GM21447 (cell line): ENCODE data around the gene KCNK10.
"Not testable (repeated sequence)": the region's sequence is repeated elsewhere in the genome, so short reads cannot be mapped to it uniquely, and the experiment has no call there.

ENCODE experiments used
- ATAC-seq: cut with Tn5 transposase; IDR thresholded peaks from one replicate; pipeline ENCODE4 v1.9.1; 2021; ENCODE audit not compliant: unreplicated experiment

KCNK10 gene

DNA sequence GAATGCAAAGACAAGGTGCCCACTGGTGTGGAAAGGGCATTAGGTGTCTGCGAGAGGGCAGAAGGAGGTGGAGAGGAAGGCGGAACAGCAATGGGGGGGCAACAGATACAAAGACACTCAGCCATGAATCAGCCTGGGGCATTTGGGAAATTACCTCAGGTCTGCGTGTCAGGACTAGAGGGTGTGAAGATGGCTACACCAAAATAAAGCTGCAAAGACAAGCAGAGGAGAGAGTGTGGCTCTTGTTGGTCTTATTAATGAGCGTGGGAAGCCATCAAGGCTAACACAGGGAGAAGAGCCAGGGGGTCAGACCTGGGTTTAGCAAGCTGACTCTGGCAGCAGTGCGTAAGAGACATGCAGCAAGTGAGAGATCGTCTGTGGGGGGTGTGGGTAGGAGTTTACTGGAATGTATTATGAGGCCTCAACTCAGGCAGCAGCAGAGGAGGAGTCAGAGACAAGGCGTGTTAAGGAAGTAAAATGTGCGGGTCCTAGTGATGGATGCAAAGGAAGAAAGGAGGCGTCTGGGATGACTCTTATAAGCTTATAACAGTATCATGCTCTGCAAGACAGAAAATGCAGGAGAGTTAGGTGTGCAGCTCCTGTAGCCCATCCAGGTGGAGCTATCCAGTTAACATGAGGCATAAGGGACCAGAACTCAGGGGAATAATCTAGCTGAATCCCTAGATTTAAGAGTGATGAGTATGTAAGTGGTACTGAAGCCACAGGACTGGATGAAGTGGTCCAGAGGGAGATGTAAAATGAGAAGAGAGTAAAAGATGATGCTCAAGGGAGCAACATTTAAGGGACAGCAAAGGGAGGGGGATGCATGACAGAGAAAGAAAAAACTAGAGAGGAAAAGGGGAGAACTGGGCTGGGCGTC lies 50.4 kb downstream of the KCNK10 start:
- no peak for ATAC-seq

DNA sequence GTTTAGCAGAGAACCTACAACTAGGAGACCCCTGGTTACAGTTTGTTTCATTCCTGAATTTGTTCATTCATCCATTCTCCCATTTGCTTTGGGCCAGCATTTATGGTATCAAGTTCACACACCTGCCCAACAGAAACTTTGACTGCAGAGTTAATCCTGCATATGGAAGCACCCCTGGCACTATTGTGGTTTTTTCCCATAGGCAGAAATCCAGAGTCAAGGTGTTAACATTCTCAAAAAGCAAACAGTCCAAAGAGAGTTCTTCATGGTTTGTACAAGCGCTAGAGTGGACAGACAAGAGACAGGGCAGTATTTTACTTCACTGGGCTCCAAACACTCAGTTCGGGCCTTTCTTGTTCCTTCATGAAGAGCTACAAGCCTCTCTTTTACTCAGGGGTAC lies 51.9 kb downstream of the KCNK10 start:
- no peak for ATAC-seq

DNA sequence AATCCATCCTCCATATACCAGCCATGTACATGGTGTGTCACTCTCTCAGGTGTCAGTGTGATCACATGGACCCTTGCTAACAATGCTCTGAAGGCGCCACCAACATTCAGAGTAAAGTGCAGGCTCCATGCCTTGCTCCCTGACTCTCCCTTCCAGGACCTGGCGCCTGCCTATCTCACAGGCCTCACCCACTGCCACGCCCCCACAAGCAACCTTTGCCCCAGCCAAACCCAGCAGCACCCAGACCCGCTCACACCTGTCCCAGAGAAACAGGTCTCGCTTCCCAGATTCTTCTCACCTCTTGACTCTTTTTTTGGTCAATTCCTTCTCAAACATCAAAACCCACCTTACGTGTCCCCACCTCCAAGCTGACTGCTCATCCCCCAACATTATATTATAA lies 52.3 kb downstream of the KCNK10 start:
- no peak for ATAC-seq

DNA sequence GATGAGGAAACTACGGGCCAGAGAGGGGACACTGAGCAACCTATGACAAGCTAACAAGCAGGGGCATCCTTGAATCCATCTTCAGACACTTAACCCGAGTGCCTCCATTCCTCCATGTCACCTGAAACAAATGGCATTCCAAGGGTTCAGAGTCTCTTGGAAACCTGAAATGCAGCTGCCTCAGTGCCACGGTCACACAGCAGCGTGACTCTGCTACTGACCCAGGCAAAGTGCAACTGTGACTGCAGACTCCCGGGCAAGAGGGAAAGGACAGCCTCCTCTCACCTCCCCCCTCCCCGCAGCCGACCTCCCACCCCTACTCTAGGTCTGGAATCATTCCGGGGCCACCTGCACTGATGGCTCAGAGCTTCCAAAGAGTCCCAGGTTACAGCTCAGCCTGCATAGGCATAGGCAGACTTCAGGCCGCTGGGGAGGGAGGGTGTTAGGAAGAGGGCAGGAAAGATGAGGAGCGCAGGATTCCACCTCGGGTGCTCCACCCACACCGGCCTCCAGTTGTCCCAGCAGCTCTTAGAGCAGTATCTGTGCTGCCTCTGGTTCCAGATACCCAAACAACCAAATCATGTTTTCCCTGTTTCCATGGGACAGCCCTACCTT lies 53.2 kb downstream of the KCNK10 start:
- ATAC-seq = no peak

DNA sequence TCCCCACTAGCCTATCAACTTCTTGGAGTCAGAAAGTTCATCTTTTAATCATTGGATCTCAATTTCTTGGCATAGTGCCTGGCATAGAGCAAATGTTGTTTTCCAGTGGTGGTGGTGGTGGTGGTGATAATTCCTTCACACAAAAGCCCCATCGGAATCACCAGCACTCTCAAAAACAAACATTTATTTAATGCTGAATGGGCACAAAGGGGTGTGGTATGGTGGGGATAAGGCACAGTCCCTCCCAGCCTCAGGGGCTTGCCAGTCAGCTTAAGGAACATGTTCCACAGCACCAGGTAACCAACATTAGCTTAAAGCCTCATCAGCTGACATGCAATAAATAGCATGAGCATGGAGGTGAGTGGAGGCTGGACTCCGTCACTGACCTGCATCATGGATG lies 56.6 kb downstream of the KCNK10 start:
- no peak for ATAC-seq

DNA sequence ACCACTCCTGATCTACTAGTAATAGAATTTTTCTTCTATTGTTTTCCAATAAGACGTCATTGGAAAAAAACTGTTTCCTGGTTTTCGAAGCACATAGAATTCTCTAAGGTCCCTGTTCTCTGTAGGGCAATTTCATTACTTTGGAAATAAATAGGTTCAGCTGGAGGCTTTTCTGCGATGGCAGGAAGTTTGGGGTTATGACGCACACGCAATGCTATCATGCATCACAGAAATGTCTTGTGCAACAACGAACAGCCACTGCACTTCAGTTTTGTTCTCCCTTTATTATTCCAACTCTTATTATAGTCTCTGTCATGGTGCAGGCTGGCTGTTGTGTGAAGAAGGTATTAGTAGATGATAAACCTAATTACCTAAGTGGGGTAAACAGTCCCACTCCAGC lies 59.0 kb downstream of the KCNK10 start:
- ATAC-seq = no peak

DNA sequence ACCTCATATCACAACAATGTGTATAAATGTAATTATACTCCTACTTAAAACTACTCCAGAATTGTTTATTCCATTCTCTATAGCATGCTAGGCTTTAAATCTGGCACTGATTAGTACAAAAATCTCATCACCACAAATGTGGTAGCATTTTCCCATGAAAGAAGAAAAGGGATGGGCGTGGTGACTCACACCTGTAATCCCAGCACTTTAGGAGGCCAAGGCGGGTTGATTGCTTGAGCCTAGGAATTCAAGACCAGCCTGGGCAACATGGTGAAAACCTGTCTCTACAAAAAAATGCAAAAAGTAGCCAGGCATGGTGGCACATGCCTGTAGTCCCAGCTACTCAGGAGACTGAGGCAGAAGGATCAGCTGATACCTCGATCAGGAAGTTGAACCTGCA lies 61.8 kb downstream of the KCNK10 start:
- ATAC-seq = not testable (repeated sequence)

DNA sequence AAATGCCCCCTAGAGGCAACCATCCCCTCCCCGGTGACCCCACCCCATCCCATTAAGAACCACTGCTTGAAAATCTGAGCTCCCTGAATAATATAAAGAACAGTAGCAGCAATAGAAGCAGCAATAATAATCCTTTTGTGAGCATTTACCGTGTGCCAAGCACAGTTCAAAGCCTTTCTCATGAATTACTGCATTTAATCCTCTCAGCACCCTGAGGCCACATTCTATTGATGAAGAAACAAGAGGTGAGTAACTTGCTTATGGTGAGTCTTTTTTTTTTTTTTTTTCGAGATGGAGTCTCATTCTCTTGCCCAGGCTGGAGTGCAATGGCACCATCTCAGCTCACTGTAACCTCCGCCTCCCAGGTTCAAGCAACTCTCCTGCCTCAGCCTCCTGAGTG lies 65.0 kb downstream of the KCNK10 start:
- no peak for ATAC-seq

DNA sequence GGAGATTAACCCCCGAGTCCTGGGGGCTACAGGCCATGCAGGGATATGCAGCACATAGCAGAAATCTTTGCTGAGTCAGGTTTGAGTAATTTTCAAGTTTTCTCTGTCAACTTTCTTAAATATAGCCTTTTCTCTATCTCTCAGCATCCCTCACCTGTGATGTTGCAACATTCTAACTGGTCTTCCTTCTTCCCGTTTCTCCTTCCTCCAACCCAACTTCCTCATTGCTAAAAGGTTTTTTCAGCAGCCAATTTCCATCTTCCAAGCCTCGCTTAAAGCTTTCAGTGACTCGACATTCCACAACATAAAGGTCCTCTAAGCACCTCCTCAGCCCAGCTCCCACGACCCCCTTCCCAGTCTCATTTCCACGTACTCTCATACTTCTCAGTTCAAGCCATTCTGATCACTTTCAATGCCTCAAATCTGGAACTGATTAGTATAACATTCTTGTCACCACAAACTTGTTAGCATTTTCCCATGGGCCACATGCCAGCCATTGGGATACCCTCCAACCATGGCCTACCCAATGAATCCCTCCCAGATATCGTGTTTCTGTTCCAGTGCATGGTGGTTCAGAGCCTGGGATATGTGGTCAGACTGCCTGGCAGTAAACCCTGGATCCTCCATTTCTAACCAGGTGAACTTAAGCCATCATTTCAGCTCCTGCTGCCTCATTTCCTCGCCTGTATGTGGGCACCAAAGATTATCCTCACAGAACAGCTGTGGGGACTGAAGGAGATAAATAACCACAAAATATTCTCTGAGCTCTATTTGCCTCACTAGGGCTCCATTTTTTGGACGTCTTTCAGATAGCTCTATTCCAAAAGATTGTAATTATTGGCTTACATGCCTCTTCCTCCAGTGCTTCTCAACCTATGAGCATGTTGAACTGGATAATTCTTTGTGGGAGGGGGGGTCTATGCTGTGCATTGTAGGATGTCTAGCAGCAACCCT lies 65.8 kb downstream of the KCNK10 start:
- no peak for ATAC-seq

DNA sequence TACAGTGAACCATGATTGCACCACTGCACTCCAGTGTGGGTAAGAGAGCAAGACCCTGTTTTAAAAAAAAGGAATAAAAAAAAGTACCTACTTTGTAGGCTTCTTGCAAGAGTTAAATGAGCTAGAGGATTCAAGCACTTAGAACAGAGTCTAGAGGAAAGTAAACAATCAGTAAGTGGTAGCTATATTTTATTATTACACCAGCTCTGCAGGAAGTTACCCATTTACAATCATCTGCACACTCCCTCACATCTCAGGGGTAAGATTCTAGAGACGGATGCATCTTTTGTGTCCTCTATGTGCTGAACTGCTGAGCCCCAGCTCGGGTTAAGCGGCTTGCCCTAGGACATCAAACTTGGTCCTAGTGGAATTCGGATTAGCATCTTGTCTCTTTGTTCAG lies 67.3 kb downstream of the KCNK10 start:
- ATAC-seq = no peak

DNA sequence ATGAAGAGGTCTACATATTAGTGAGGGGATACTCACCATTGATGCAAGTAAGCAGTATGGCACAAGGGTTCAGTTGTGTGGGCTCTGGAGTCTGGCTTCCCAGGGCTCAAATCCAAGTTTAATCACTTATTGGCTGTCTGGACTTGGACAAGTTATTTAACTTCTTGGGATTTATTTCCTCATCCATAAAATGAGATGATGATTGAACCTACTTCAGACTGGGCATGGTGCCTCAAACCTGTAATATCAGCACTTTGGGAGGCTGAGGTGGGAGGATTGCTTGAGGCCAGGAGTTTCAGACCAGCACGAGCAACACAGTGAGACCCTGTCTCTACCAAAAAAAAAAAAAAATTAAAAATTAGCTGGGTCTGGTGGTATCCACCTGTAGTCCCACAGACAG lies 67.9 kb downstream of the KCNK10 start:
- ATAC-seq = no peak

DNA sequence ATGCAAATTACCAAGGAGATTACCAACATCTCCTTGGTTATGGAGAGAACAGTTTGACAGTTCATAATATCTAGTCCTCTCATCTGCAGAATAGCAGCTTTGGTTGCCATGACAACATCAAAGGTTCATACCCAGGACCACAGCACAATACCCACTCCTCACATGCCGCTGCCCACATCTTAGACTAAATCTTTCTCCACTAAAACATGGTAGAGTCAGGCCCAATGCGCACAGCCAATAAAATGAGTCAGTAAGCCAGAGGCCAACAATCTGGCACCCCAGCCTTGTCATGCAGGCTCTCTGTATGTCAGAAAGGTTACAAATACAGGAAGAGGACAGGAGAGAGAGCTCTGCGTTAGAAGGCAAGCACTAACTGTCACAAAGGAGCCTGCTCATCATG lies 70.6 kb downstream of the KCNK10 start:
- no peak for ATAC-seq

DNA sequence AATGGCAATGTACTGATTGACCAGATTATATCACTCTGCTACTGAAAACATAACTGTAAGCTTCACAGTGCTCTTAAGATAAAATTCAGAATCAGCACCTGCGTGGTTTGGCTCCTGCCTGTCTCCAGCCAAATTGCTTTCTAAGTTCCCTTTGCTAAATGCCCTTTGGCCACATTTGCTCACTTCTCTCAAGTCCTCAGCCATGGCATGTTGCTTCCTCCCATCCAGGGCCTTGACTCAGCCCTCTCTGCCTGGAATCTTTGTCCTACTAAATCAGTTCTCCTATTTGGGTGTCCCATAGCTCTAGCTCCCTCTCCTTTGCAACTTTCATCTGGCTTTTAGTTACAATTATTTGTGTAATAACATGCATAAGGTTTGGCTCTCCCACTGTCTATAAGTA lies 71.4 kb downstream of the KCNK10 start:
- no peak for ATAC-seq

DNA sequence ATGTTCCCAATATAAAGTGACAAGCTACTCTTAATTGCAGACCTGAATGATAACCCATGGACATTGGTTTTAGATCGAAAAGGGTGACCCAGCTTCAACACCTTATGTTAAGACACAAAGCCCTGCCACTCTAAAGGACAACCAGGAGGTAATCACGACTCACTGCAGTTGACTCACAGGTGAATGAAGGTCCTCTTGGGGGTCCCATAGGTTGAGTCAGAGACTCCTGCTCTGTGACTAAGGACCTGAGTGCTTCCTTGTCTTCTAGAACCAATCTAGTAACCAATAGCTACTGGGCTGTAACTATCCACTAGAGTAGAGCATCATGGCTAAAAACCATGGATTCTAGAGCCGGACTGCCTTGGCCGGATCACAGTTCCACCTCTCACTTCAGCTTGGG lies 73.8 kb downstream of the KCNK10 start:
- no peak for ATAC-seq

DNA sequence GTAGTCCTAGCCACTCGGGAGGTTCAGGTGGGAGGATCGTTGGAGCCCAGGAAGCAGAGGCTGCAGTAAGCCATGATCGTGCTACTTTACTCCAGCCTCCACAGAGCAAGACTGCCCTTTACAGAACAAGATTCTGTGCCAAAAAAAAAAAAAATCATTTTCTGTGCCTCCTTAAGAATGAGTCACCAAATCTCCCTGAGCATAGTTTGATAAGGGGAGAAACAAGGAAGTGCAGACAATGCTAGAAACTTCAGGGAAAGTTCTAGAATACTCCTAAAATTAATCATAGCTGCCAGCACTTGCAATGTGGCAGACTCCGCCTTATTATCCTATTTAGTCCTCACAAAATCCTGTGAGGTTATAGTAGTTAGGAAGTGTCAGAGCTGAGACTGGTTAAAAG lies 74.5 kb downstream of the KCNK10 start:
- no peak for ATAC-seq

DNA sequence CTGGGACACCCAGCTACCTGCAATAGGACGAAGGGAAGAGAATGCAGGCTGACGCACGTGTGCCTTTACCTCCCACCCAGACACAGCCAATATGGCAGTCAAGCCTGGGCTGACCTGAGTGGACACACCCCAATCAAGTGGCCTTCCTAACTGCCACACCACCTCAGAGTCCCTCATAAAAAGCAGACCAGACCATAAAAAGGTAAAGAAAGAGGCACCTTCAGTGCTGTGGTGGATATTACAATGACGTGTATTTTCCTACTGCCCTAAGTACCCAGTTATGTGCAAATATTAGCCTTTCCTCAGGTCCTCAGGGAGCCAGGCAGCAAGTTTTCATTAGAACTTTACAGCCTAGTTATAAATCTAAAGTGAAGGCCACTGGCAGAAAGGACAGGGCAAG lies 75.8 kb downstream of the KCNK10 start:
- ATAC-seq = no peak

DNA sequence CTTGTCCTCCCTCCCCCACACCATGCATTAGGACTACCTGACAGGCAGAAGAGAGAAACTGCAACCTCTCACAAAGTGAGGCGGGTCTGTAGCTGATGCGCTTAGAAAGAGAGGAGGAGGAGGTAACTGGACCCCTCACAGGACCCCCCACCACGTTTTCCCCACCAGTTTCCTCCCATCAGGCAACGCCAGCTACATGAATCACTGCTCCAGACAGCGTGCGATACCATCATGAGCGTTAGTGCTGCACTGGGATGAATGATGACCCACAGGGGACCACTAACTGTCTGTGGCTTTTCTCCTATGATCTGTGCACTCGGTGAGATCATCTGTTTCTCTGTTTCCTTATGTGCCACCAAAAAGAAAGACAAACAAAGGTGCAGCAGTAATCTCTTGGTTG lies 77.7 kb downstream of the KCNK10 start:
- no peak for ATAC-seq

DNA sequence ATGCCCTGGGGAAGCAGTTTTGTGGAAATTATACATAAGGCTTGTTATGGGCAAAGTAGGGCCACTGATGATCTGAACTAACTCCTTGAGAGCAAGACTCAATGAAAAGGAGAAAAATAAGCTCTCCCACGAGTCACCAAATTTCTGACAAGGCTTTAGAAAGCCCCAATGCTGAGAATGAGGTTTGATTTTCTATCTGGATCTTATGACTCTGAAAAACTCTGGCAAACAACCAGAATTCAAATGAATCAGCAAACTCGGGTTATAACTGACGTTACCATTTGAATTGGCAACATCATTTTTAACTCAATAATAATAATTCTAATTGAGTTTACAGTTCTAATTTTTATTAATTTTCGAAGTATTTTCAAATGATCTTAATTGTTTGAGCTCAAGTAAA lies 79.1 kb downstream of the KCNK10 start:
- no peak for ATAC-seq

DNA sequence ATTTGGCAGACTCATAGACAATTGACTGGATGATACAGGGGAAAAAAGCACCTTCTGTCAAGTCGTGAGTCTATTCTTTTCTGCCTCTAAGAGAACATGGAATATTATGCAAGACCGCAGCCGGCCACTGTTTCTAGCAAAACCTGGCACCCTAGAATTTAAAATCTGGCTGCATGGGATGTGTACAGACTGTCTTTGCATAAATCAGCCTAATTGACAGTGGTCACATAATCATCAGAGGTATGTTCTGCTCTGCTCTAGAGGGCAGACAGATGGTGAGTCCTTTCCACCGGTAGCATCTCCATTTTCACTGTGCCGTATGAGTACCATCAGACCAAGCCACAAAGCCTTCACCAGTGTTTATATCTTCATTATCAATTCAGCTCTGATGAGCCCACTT lies 80.6 kb downstream of the KCNK10 start:
- no peak for ATAC-seq

DNA sequence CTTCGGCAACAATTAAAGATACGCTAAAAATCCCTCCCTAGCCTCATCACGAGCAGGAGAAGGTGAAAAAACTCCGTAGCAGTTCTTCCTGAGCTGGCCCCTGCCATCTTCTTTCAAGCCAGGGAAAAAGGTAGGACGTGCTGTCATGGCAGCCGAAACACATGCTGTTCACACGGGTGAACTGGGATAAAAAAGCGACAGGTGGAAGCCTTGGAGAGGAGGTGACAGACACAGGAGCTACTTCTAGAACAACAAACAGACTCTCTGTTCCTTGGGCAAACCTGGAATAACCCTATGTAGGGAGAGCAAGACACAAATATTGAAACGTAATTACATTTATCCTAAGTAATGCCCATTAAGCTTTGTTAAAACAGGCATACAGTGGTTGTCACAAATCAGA lies 81.3 kb downstream of the KCNK10 start:
- no peak for ATAC-seq

DNA sequence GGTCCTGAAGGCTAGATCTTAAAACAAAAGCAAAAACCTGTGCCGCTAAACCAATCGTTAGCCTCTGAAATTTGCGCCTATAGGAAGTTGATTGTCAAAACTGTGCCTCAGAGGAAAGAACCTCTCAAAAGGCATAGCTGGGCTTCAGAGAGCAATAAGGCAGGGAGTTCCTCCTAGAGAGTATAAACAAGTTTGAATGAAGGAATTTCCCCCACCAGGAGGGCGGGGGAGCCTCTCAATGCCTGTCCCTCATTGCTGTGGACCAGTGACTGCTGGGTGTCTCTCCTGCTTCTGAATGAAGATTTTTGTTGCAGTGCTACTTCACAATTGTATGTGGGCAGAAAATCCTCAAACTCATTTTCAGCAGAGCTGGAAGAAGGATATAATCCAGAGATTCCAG lies 88.6 kb downstream of the KCNK10 start:
- ATAC-seq = no peak

DNA sequence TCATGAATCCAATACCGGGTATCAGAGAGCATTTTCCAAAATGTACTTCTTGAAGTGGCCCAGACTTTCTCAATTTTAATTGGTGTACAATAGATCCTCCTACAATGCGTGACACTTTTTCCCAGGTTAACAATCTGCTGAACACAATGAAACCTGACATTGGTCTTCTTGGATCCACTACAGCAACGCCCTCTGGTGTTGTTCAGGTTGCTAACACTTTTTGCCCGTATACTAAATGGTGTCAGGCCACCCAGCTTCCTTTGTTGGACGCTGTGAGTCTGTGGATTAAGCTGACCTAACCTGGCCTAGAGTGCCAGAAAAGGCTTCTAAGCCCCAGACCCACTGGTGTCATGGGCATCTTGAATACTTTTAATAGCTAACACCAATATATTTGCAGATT lies 89.2 kb downstream of the KCNK10 start:
- ATAC-seq = no peak
